ENCODE results near the gene GFRA1. TPM values are rescaled to one million over a fixed set of nuclear protein-coding genes. Genes with fewer than 3 reads are reported as not detected.

The GFRA1 gene
- total and polyA plus RNA-seq, 2 donors (not counting 1 experiment from before 2014, with no cell fraction given) = not detected

DNA sequence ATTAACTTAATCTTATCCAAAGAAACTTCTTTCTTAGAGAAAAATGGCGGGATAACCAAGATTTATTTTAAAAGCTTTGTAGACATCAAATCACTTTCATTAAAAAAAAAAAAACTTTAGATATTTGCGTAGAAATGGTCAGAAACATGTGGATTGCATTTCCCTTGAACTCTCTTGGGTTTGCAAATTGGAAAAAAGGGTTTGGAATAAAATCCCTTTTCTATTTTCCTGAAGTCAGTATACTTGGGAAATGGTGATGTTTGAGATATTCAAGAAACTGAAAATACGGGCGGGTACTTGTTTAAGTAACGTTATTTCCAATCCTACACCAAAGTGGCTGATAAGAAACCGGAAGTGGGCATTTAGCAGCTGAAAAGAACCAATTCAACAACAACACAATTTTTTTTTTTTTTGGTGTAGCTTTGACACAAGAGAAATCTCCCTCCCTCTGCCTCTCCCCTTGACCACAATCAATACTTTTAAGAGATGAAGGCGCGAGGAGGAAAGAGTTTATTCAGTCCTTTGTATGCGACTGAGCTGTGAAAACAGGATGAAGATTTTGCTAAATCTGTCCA is 13.7 kb upstream of the GFRA1 start:
- H3K4me1 ChIP-seq (ENCODE audit: control insufficient read depth in 2 of 2, insufficient read depth in 2 of 2, low read length in 2 of 2) = no peaks in the 10 kb centered on the region
- Mint-ChIP-seq H3K27me3 (peaks cover 2% of the 10 kb centered on the region), H3K27ac (no peak overlapping the region), H3K9me3 (ENCODE audit: insufficient read depth) (no peaks in the 10 kb centered on the region), H3K4me3 (no peak overlapping the region), H3K4me1 (no peaks in the 10 kb centered on the region)
- H3K36me3 ChIP-seq (replicated peaks in 1 of 2; ENCODE audit: control extremely low read depth in 1 of 2, control insufficient read depth in 1 of 2, extremely low read depth in 1 of 2, insufficient read depth in 2 of 2, low read length in 1 of 2) = no peaks in the 10 kb centered on the region
- TF ChIP-seq EZH2 (IDR thresholded peaks at IDR 0.05; ENCODE audit: borderline replicate concordance, insufficient read depth, low read depth, low read length, poor library complexity, severe bottlenecking) (no peak), CTCF (IDR thresholded peaks at IDR 0.05) (no peak)
- H3K27ac ChIP-seq (ENCODE audit: low read length in 2 of 2) = no peak overlapping the region
- no peaks in the 10 kb centered on the region for H3K79me2 ChIP-seq (ENCODE audit: control insufficient read depth, insufficient read depth, low read length)
- no peak overlapping the region for H2AFZ ChIP-seq (ENCODE audit: insufficient read depth, low read depth, low read length, poor library complexity, severe bottlenecking)
- no peaks in the 10 kb centered on the region for H4K20me1 ChIP-seq (ENCODE audit: control insufficient read depth, insufficient read depth, low read length, poor library complexity, severe bottlenecking)
- no peak overlapping the region for H3K4me3 ChIP-seq (ENCODE audit: control extremely low read depth in 1 of 5, extremely low read depth in 1 of 5, insufficient read depth in 1 of 5, low read depth in 2 of 5, low read length in 4 of 5)
- no peaks in the 10 kb centered on the region for H3K9me3 ChIP-seq (ENCODE audit: control extremely low read depth in 1 of 3, control insufficient read depth in 2 of 3, insufficient read depth in 1 of 3, low read length in 2 of 3)
- intact Hi-C loops (cut with micrococcal nuclease) = no loop called here
- H3K9ac ChIP-seq (ENCODE audit: low read length) = no peak overlapping the region
- no peak for DNase-seq
- no peaks in the 10 kb centered on the region for H3K27me3 ChIP-seq (replicated peaks in 1 of 4; ENCODE audit: control extremely low read depth in 1 of 4, control insufficient read depth in 3 of 4, insufficient read depth in 4 of 4, low read length in 3 of 4)
- no peak for ATAC-seq (ENCODE audit: low read depth)
- no peak overlapping the region for H3K4me2 ChIP-seq (replicated peaks; ENCODE audit: low read depth, low read length, poor library complexity, severe bottlenecking)
- POLR2A ChIA-PET = no interaction called here
- CTCF ChIA-PET = interaction anchor here (0.9 kb wide), 1 partner anchor 9 kb away, joined by 3 read pairs; no protein-coding TSS in a partner anchor
- WGBS (ENCODE audit: insufficient coverage) = no CpG with 5 or more reads among the region's 9 CpGs

GRCh38 chr10:116281775-116282174 is 8.8 kb upstream of the GFRA1 start:
- Histone ChIP-seq H3K4me3 (ENCODE audit: control extremely low read depth in 1 of 5, extremely low read depth in 1 of 5, insufficient read depth in 1 of 5, low read depth in 2 of 5, low read length in 4 of 5) (no peak overlapping the region), H3K9ac (ENCODE audit: low read length) (no peak overlapping the region), H3K4me2 (replicated peaks; ENCODE audit: low read depth, low read length, poor library complexity, severe bottlenecking) (no peak overlapping the region), H2AFZ (ENCODE audit: insufficient read depth, low read depth, low read length, poor library complexity, severe bottlenecking) (no peak overlapping the region), H3K27me3 (replicated peaks in 1 of 4; ENCODE audit: control extremely low read depth in 1 of 4, control insufficient read depth in 3 of 4, insufficient read depth in 4 of 4, low read length in 3 of 4) (peaks cover 0 to 4% (median 0%) of the 10 kb centered on the region in 4 experiments), H3K4me1 (ENCODE audit: control insufficient read depth in 2 of 2, insufficient read depth in 2 of 2, low read length in 2 of 2) (no peaks in the 10 kb centered on the region), H3K27ac (ENCODE audit: low read length in 2 of 2) (no peak overlapping the region), H3K36me3 (replicated peaks in 1 of 2; ENCODE audit: control extremely low read depth in 1 of 2, control insufficient read depth in 1 of 2, extremely low read depth in 1 of 2, insufficient read depth in 2 of 2, low read length in 1 of 2) (no peaks in the 10 kb centered on the region), H4K20me1 (ENCODE audit: control insufficient read depth, insufficient read depth, low read length, poor library complexity, severe bottlenecking) (no peaks in the 10 kb centered on the region), H3K79me2 (ENCODE audit: control insufficient read depth, insufficient read depth, low read length) (no peaks in the 10 kb centered on the region), H3K9me3 (ENCODE audit: control extremely low read depth in 1 of 3, control insufficient read depth in 2 of 3, insufficient read depth in 1 of 3, low read length in 2 of 3) (no peaks in the 10 kb centered on the region)
- ChIA-PET POLR2A (no interaction called here), CTCF (no interaction called here)
- no peaks in the 10 kb centered on the region for H3K9me3 Mint-ChIP-seq (ENCODE audit: insufficient read depth)
- no peak for TF ChIP-seq CTCF (IDR thresholded peaks at IDR 0.05)
- no peak for TF ChIP-seq EZH2 (IDR thresholded peaks at IDR 0.05; ENCODE audit: borderline replicate concordance, insufficient read depth, low read depth, low read length, poor library complexity, severe bottlenecking)
- peaks cover 12% of the 10 kb centered on the region for H3K27me3 Mint-ChIP-seq
- intact Hi-C loops (cut with micrococcal nuclease) = no loop called here
- H3K4me1 Mint-ChIP-seq = no peaks in the 10 kb centered on the region
- 50% methylated on average over 2 of the region's 3 CpGs for WGBS (ENCODE audit: insufficient coverage)
- ATAC-seq (ENCODE audit: low read depth) = no peak
- DNase-seq = no peak
- no peak overlapping the region for H3K4me3 Mint-ChIP-seq
- no peak overlapping the region for H3K27ac Mint-ChIP-seq

Data from B cell (primary cell).